Mesangial cell (primary cell): ENCODE measurements around the gene LRP1B. TPM values are rescaled to one million over a fixed set of nuclear protein-coding genes. Genes with fewer than 3 reads are reported as not detected.

Experiments
- total RNA-seq: library from RNA; depleted of rRNA; stranded (reverse); fragments of >200 nt; gene quantifications from 2 replicates; pipeline ENCODE4 v1.2.3, GENCODE V29; 2015

The LRP1B gene
- total RNA-seq = under 0.01 and 0.13 TPM in 2 replicates

GRCh38 chr2:142131010-142131669 lies at the start of gene LRP1B:
Gene LRP1B (minus strand): TSS chr2:142131016. CDS start chr2:142130729, 287 bp downstream.

